Retinal pigment epithelial cell (primary cell): ENCODE measurements around the gene MEX3A.

Experiments used
- DNase-seq: peaks from one replicate; pipeline ENCODE4 v3.0.0-alpha.2; 2010; ENCODE audit warnings: low read depth
- H3K4me3 ChIP-seq: 2 replicates; pipeline ENCODE4 v1.5.1; 2011; ENCODE audit warnings: mild to moderate bottlenecking, low read length, control low read depth, moderate library complexity
- TF ChIP-seq, protein P1 (sequence below): conservative IDR thresholded peaks from 2 replicates; pipeline ENCODE4 v1.5.1; 2011; ENCODE audit warnings: low read depth, low read length, control low read depth, inconsistent platforms

MEX3A gene

DNA sequence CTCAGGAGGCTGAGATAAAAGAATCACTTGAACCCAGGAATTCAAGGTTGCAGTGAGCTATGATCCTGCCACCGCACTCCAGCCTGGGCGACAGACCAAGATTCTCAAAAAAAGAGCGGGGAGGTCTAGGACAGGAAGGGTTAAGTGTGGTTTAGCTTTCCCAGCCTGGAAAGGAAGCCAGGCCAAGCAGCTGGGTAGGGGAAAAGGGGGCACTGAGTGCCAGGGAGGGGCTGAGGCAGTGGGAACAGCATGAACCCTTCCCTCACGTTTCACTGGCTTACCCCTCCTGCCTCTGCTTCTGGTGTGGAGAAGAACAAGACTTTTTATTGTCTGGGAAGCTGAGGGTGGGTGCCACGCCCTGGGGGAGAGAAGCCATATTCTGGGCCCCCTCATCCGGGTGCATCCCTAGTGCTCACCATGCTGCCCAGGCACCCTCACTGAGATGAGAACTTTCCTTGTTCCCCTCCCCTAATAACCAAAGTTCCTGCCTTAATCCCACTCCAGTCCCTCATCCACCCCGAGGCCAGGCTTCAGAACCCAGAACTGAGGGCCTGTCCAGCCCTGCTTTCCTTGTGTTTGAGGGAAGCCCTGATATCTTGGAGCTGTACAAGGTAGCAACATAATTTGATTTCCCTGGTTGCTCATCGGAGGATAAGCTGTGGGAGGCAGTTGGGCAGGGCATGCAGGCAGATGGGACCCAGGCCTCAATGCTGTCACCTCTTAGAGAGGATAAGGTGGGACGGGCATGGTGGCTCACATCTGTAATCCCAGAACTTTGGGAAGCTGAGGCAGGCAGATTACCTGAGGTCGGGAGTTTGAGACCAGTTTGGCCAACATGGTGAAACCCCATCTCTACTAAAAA lies 30.2 kb upstream of the MEX3A start:
- no peak overlapping the region for H3K4me3 ChIP-seq
- DNase-seq: no peak
- TF ChIP-seq, protein P1, sequence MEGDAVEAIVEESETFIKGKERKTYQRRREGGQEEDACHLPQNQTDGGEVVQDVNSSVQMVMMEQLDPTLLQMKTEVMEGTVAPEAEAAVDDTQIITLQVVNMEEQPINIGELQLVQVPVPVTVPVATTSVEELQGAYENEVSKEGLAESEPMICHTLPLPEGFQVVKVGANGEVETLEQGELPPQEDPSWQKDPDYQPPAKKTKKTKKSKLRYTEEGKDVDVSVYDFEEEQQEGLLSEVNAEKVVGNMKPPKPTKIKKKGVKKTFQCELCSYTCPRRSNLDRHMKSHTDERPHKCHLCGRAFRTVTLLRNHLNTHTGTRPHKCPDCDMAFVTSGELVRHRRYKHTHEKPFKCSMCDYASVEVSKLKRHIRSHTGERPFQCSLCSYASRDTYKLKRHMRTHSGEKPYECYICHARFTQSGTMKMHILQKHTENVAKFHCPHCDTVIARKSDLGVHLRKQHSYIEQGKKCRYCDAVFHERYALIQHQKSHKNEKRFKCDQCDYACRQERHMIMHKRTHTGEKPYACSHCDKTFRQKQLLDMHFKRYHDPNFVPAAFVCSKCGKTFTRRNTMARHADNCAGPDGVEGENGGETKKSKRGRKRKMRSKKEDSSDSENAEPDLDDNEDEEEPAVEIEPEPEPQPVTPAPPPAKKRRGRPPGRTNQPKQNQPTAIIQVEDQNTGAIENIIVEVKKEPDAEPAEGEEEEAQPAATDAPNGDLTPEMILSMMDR: no peak

- TF ChIP-seq, protein P1: no peak
- no peak overlapping the region for H3K4me3 ChIP-seq
- DNase-seq: no peak
Measured at GRCh38 chr1:156111355-156111962, 29.2 kb upstream of the MEX3A start.

GRCh38 chr1:156110252-156110651 lies 28.0 kb upstream of the MEX3A start:
- no peak for DNase-seq
- TF ChIP-seq, protein P1: no peak
- no peak overlapping the region for H3K4me3 ChIP-seq

GRCh38 chr1:156108664-156109241 lies 26.5 kb upstream of the MEX3A start:
- H3K4me3 ChIP-seq: no peak overlapping the region
- no peak for DNase-seq
- TF ChIP-seq, protein P1: no peak

- TF ChIP-seq, protein P1: no peak
- no peak overlapping the region for H3K4me3 ChIP-seq
- DNase-seq: no peak
Measured at GRCh38 chr1:156108057-156108456, 25.8 kb upstream of the MEX3A start.

DNA sequence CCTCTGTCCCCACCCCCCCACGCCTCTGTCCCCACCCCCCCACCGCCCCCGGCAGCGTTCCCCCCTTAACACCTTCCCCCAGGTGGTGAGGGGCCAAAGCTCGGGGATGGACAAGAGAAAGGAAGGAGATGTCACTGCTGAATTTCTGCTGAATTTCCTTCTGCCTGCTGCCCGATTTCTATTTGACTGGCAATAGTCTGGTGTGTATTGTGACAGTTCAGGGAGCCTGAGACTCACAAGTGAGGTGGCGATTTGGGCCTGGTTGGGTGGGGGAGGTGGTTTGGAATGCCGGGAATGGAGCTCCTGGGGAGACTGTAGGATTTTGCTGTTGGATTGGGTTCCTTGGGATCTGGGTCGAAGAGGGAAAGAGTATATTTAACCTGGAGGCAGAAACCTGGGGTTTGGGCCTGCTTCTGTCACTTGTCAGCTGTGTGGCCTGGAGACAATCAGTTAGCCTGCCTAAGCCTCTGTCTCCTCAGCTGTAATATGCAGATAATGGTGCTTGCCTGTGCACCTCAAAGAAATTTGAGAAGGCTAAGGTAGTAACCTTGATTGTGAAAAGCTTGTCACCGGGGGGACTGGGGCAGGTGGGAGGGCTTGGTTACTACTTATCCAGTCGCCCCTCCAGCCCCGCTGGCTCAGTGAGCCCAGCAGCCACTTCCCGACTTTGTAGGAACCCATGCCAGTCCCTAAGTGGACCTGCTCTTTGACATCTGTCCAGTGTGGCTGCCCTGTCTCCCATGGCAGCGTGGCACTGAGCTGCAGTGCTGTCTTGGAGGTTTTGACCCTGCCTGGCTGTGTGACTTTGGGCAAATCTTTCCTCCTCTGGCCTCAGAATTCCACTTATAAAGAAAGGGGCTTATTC lies 24.6 kb upstream of the MEX3A start:
- TF ChIP-seq, protein P1: no peak
- DNase-seq: no peak
- no peak overlapping the region for H3K4me3 ChIP-seq
